ENCODE measurements around the gene MPHOSPH6. TPM values are rescaled to one million over a fixed set of nuclear protein-coding genes. Genes with fewer than 3 reads are reported as not detected.
"Not testable (repeated sequence)": the region's sequence is repeated elsewhere in the genome, so short reads cannot be mapped to it uniquely, and the experiment has no call there.

Gene MPHOSPH6
- polyA plus RNA-seq, 5 donors, result 35.4 to 43.1 (median 37.4) TPM

GRCh38 chr16:82129881-82130280 is 40.1 kb downstream of the MPHOSPH6 start:
- DNase-seq, result no peak

GRCh38 chr16:82124651-82125050 is 45.4 kb downstream of the MPHOSPH6 start:
- DNase-seq, result no peak

DNA sequence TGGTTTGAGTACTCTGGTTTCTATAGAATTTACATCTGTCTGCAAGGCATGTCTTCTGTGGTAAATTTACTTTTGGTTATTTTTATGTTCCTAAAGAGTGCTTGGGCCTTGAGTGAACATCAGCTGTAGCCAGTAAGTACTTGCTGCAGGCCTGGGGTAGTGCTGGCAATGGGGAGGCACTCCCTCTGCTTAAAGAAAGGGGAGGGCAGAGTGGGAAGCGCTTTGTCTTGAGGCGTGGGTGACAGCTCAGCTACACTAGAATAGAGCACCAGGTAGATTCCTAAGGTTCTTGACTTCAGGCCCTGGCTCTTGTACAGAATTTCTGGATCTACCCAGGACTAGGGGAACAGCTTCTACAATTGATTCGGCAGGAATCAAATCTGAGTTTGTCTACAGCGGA is 50.6 kb downstream of the MPHOSPH6 start:
- no peak for DNase-seq

DNA sequence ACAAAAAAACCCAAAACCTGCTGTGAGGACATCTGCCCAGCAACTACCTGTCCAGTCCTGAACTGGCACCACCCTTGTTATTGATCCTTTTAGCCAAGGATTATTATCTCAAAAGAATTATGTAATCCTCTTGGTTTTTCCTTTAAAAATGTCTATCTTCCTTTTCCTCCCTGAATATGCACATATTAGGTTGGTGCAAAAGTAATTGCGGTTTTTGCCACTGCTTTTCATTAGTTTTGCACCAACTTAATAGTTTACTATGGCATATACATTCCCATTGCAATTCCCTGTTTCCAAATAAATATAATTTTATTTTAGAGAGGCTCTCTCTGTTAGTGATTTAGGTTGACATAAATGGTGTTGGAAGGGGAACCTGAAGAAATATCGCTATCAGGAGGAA is 51.3 kb downstream of the MPHOSPH6 start:
- DNase-seq, result no peak

- no peak for DNase-seq
Observed at GRCh38 chr16:82116535-82116934, 53.5 kb downstream of the MPHOSPH6 start.

GRCh38 chr16:82113741-82114140 is 56.3 kb downstream of the MPHOSPH6 start:
- DNase-seq, result no peak

- DNase-seq, result no peak
Observed at GRCh38 chr16:82111944-82112343, 58.1 kb downstream of the MPHOSPH6 start.

DNA sequence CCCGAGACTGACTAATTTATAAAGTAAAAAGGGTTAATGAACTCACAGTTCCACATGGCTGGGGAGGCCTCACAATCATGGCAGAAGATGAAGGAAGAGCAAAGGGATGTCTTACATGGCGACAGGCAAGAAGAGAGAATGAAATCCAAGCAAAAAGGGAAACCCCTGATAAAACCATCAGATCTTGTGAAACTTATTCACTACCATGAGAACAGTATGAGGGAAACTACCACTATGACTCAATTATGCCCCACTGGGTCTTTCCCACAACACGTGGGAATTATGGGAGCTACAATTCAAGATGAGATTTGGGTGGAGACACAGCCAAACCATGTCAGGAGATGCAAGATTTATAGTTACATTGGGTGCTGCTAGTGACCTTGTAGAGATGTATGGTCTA is 60.8 kb downstream of the MPHOSPH6 start:
- DNase-seq, result not testable (repeated sequence)

- DNase-seq, result no peak
Observed at GRCh38 chr16:82108774-82109173, 61.2 kb downstream of the MPHOSPH6 start.

DNA sequence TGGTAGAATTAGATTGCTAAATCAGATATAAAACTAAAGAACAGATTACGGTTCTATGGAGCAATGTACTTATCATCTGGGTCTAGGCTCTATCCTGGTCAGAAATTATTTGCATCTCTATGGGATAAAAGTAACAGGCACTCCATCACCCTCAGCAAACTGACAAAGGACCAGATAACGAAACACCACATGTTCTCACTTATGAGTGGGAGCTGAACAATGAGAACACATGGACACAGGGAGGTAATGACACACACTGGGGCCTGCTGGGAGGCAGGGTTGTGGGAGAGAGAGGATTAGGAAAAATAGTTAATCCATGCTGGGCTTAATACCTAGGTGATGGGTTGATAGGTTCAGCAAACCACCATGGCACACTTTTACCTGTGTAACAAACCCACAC is 61.9 kb downstream of the MPHOSPH6 start:
- DNase-seq, result no peak

- DNase-seq, result no peak
Observed at GRCh38 chr16:82105107-82105506, 64.9 kb downstream of the MPHOSPH6 start.

Other genes with a start within 250 kb of the MPHOSPH6 start
- gene SDR42E1, start 158.8 kb downstream of the MPHOSPH6 start, polyA plus RNA-seq (ENCODE audit: insufficient read depth in 1 of 5, insufficient read length in 5 of 5, low replicate concordance in 1 of 5), result 1 to 10 TPM; 6.3 to 8.7 (median 8.1) TPM
- 1 to 10 TPM in 1 of 5 donors, under 1 TPM in 4; 0.15 to 1.1 (median 0.42) TPM for gene HSD17B2, start 135.0 kb downstream of the MPHOSPH6 start, polyA plus RNA-seq (ENCODE audit: insufficient read depth in 1 of 5, insufficient read length in 5 of 5, low replicate concordance in 1 of 5)